Right forelimb (tissue), 1 donor: ENCODE data around the gene DDX23.

Experiments
- DNase-seq: peaks from one replicate; pipeline ENCODE4 v3.0.0-alpha.2; 2018

The DDX23 gene

DNA sequence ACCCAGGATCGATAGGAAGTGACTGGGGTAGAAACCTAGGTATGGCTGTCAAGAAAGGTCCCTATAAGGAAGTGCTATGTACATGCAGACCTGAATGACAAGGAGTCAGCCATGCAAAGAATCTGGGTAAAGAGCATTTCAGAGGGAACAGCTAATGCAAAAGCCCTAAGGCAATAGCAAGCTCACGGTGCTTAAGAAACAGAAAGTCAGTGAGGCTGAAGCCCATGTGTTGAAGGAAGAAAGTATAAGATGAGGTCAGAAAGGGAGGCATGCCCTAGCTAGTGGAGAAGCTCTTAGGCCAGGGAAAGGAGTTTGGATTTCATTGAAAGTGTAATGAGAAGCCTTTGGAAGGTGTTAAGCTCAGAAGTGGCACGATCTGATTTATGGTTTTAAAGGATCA is 57.1 kb downstream of the DDX23 start:
- no peak for DNase-seq

- DNase-seq = no peak
These were observed 58.3 kb downstream of the DDX23 start for GRCh38 chr12:48793696-48794095.

GRCh38 chr12:48789858-48790326 is 62.1 kb downstream of the DDX23 start:
- DNase-seq = no peak

DNA sequence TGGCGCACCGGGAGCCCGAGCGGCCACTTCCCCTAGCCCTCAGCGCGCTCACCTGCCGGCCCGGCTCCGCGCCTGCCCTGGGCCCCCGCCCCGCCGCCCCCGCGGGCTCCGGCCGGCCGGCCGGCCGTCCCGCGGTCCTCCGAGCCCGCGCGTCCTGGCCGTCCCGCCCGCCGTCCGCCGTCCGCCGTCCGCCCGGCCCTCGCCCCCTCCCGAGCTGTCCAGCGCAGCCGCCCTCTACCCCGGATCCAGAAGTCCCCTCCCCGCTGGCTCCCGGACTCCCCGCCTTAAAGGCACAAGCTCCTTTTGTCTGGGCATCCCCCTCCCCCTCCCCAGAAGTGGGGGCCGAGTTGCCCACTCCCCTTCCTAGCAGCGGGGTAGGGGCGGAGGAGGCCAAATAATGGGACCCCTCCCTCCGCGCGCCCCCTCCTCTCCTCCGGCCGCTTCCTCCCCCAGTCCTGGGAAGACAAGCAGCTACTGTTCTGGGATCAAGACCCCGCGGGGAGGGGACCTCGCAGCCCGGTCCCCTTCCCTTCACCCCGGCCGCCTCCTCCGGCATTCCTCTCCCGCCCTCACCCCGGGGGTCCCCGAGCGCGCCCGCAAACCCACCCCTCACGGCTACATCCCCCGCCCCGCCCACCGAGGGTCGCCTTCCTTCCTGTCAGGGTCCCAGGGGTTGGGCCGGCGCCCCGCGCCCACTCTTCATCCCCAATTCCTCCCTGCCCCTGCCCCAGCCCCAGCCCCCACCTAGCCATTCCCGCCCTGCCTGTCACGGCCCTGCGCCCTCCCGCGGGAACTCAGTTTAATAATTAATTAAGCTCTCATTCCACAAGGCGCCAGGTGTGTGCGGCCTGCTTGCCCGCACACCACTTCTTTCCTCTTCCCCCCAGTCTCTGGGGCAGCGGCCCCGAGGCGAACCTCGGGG is 62.8 kb downstream of the DDX23 start, which contains the start of gene ADCY6:
Gene ADCY6 (minus strand): TSS at position 236 of the 922 bp plus-strand sequence. CDS start 5,655 bp downstream, outside the sequence.
- peak; percentile 87 for DNase-seq

DNA sequence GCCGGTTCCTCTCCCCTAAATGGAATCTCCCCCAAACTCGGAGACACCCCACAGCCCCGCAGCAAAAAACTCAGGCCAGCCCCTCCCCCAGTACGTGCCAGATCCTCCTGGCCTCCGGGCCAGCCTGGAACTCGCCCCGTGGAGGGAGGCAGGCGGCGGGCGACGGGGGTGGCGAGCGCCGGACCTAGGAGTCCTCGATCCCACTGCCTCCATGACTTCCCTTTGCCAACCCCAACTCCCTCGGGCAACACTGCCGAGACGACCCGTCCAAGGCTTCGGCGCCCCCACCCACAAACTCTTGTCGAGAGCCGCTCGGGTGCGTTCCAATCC is 63.5 kb downstream of the DDX23 start:
- DNase-seq = no peak

DNA sequence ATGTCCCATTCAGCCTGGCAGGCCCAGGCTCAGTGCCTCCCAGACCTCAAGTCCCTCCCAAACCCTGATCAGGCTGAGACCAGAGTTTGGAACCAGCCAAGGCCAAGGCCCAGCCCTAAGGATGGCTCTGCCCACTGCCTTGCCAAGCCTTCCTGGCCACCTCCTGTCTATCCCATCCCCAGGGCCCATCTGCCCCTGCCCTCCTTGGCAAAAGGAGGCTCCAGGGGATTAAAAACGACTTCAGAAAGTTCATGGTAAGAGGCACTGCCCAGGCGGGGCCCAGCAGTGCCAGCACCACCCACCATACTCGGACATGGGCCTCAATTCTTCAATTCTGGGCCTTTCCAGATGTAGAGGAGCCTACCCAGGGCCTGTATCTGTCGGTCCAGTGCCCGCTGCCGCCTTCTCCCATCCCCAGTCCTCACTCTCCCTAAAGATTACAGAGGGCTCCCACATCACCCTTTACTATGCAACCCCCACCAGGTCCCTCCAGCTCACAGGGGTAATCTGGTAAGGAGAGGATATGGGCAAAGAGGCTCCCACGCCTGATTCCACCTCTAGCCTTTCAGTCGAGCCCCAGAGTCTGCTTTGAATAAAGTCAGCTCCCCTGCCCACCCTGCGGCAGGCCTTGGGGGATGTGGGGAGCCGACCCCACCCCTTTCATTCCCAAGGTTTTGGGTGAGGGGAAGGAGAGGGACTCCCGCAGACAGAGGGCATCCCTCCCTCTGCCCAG is 64.0 kb downstream of the DDX23 start:
- DNase-seq = no peak

GRCh38 chr12:48786591-48787544 is 65.1 kb downstream of the DDX23 start:
- DNase-seq = no peak

GRCh38 chr12:48783432-48783831 is 68.5 kb downstream of the DDX23 start:
- no peak for DNase-seq

- no peak for DNase-seq
These were observed 69.2 kb downstream of the DDX23 start for GRCh38 chr12:48782457-48783395.

DNA sequence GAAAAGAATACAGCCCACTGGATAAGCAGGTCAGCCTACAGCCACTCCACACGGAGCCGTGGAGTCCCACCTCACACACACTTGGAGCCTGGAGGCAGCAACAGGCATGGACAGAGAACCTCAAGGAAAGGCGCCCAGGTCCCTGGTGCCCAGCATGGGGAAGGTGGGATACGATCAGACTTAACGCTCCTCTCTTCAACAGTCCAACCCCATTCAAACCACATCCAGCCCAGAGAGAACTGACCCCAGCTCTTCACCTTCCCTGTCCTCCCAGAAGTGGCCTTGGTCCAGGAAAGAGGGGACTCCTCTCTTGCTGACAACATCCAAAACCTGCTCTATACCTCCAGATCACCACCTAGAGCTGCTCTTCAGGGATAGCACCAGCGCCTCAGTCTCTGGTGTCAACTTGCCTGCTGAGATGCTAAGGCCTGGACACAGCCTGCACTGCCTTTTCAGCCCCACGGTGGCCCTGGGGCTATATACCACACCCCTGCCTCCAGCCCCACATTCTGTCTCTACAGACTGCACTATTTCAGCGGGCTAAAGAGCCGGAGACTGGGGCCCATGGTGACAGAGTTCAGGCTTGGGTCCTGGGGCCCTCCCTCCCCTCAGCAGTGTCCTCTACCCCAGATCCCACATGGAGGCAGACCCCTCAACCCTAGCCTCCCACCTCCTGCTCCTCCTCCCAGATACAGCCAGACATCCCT is 70.1 kb downstream of the DDX23 start:
- DNase-seq = no peak

GRCh38 chr12:48780381-48781025 is 71.5 kb downstream of the DDX23 start:
- no peak for DNase-seq

DNA sequence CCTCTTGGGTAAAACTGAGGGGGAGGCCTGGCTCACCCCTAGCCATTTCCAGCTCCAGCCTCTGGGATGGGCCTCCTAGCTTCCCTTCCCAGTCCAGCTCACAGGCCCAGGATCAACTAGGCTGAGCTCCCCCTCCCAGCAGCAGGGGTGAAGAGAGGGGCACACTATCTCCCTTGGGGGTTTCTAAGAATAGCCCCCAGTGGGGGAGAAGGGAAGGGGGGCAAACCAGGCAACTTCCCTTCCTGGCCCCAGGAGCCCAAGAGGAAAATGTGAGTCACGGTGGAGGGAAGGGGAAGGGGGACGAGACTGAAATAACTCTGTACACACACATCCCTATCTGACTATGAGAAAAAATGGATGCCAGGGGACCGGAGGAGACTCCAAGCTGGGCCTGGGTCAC is 72.1 kb downstream of the DDX23 start:
- DNase-seq = no peak
